Right renal pelvis (tissue), 4 donors: Measurements from ENCODE around the gene RIT1. TPM values are rescaled to one million over a fixed set of nuclear protein-coding genes. Genes with fewer than 3 reads are reported as not detected.

Experiments used
- DNase-seq, 4 donors: peaks; one replicate each; pipeline ENCODE4 v3.0.0-alpha.2; 2013; ENCODE audit warnings: low read depth in 4 of 4, low spot score in 3 of 4, missing footprints in 1 of 4
- polyA plus RNA-seq, 4 donors: library from polyadenylated mRNA; unstranded; fragments of 120-200 nt; gene quantifications; one replicate each; pipeline ENCODE4 v1.2.1, GENCODE V29; 2013; ENCODE audit not compliant: insufficient read length in 4 of 4

The RIT1 gene, protein sequence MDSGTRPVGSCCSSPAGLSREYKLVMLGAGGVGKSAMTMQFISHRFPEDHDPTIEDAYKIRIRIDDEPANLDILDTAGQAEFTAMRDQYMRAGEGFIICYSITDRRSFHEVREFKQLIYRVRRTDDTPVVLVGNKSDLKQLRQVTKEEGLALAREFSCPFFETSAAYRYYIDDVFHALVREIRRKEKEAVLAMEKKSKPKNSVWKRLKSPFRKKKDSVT
- 10 to 100 TPM; 45.4 to 52.7 (median 49.2) TPM for polyA plus RNA-seq

DNA sequence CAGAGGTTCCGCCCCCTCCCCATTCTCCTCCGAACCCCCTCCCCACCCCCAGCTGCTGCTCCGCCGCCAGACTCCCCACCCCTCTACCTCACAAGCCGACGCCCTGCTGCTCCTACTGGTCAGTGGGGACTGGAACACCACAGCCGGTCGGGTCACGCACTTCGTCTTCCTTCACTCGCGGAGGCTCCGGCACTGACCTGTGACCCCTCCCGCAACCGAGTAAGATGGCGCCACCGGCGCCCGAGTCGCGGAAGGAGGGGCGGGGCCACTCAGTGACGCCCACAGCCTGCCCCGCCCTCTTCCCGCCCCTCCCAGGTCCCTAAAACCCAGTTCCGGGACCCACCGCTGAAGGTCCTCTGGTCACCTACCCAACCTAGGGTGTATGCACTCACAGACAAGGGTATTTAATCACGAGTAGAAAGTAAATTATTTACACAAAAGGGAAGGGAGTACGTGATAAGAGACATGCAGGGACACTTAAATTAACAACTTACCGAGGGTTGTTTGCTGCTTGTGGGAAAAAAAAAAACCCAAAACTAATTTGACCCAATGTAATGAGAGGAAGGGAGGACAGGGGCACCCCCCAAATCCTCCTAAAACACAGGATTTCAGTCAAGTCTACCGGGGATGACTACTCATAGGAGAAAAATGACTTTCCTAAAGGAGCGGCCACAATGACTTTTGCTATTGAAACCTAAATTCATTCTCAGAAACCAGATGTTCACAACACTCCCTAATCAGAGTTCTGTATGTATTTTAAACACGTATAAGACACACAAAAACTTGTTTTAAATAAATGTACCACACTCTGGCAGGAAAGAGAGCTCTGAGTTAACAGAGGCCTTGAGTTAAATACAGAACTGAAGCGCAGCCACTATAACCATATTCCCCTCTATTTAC, at the start of gene RIT1:
TSS of gene RIT1 (minus strand) at position 194 of the 900 bp plus-strand sequence. CDS start 588 bp downstream, outside the sequence.
- peak; percentile 66 to 82 (median 73) for DNase-seq

DNA sequence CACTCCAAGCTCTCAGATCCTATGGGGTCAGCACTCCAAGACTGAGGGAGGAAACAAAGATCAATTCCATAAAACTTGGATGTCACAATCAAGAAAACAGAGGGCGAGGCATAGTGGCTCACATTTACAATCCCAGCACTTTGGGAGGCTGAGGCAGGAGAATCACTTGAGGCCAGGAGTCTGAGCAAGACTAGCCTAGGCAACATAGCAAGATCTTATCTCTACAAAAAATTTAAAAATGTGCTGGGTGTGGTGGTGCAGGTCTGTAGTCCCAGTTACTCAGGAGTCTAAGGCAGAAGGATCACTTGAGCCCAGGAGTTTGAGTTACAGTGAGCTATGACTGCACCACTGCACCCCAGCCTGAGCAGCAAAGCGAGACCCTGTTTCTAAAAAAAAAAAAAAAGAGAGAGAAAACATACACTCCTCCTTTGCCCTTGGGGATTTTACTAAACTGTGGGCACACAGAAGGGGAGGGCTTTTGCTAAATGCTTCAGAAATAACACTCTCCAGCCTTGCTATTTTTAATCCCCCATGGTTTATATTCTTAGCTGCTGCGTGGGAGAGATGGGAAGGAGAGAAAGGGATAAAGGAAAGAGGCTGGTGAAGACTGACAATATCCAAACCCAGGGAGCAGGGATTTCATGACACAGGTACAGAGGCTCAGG, 49.1 kb upstream of the RIT1 start:
- no peak for DNase-seq

DNA sequence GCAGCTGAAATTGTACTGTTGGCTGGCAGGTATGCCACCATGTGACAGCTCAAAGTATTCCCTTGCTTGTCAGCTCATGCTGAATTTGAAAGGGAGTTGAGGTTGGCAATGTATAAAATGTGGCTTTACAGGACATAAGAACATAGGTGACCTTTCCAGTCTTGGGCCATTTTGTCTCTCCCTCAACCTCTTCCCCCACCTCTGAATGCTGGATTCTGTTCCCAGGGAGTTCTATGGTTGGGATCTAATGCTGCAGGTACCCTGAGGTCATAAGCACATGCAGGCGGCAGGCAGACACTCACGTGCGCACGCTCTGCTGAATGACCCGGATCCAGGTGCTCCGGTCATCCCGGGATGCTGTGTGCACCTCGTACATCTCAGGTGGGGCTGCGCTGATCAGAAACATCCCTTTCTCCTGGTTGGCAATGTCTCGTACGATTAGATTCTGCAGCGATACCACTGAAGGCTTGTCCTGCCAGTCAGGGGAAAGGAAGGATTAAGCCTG, 46.3 kb upstream of the RIT1 start:
- no peak for DNase-seq

DNA sequence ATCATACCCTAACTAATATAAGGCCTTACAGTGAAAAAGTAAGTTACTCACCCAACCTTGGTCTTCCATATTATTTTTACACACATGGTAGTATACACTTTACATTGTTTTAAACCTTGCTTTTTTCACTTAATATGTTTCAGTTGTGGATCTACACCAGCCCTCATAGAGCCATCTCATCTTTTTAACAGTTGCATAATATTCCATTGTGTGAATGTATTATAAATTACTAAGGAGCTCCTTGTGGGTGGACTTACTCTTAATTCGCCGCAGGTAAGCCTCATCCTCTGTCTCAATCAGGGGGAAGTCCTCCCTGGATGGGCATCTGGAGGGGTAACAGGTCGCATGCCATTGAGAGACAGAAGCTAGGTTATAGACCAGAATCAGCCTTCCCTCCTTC, 43.5 kb upstream of the RIT1 start:
- no peak for DNase-seq

DNA sequence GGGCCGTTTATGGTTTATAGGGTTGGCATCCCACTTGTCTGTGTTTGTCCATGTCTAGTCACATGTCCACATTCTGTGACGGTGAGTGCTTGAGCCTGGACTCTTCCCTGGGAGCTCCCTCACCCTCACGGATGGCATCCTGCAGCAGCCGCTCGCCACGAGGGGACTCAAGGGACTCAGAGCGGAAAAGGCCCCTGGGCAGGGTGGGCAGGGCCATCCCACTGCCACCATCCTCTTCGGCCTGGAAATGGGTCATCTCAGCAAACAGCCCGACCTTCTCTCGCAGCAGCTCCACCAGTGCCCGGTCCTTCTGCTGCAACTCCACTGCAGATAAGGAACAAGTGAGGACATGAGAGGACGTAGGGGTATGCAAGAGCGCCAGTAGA, 41.3 kb upstream of the RIT1 start:
- DNase-seq: no peak

DNA sequence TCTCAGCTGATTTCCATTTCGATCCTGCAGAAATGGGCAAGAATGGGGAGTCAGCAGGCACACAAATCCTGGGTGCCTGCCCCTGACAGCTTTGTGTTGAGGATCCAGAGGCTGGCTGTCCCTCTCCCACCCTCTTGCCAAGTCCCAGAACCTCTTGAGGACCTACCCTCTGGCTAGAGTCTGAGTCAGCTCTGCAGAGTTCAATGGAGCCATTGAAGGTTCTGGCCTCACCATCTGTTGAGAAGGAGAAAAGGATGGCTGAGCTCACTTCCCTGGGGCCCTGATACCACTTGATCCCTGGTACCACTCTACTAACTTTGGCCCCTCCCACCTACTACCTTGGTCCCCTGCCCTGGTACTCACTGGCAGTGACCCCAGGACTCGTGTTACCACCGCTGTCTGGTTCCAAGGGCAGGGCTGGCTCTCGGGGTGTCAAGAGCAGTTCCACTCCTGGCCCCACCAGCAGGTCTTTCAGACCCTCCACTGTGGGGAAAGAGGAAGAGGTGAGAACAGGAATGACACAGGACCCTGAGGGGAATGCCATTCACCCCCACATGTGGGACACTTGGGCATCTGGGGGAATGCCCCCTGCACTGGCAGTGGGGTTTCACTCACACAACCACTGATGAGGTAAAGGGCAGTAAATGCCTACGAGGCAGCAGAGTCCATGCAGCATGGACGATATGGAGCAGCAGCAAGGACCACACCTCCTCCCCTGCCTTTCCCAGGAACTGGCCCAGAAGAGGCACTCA, 40.8 kb upstream of the RIT1 start:
- DNase-seq: no peak

DNA sequence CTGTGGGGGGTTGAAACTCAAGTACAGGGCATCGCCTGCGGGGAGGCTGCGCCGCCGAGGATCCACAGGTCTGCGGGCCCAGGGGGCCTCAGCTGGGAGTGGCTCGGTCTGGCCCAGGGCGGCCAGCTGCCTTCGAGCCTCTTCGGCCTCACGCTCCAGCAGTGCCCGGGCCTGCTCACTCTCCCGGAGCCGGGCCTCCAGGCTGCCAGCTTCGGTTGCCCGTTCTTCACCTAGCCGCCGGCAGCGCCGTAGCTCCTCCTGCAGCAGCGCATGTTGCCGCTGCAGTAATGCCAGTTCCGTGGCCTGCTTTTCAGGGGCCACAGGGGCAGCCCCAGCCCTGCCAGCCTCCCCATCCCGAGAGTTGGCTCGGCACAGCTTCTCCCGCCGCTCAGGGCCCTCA, 39.7 kb upstream of the RIT1 start:
- no peak for DNase-seq

DNA sequence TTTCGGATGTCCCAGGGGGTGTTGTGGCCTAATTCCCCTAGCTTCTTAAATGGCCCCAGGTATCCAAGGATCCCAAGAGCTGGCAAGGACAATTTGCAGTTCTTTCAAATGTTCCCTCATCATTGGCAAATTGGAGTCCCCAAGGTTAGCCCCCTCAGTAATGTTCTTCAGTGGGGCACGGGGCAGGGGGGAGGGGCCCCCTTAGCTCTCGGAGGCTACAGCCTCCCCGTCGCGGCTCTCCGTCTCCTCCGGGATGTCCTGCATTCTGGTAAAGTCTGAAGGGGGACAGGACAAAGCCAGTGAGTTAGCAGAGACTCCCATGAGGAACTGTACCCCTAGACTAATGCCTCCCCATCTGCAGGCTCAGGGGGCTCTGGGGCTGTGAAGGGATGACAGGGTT, 36.6 kb upstream of the RIT1 start:
- DNase-seq: no peak

DNA sequence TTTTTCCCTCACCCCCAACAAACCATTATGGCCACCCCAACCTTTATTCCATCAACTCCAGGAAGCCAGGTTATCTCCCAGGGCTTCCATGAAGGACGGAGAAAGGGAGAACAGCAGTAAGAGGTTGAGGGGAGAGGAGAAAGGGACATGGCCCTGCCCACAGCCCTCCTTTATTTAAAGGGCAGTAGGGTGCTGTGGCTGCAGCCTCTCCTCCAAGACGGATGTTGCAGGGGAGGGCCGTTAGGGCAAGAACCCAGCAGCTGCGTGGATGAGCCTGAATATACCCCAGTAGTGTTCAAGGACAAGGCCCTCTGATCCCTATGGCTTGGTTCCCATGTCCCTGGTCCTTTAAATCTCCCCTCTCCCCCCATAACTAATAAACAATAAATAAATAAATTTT, 36.1 kb upstream of the RIT1 start:
- no peak for DNase-seq

DNA sequence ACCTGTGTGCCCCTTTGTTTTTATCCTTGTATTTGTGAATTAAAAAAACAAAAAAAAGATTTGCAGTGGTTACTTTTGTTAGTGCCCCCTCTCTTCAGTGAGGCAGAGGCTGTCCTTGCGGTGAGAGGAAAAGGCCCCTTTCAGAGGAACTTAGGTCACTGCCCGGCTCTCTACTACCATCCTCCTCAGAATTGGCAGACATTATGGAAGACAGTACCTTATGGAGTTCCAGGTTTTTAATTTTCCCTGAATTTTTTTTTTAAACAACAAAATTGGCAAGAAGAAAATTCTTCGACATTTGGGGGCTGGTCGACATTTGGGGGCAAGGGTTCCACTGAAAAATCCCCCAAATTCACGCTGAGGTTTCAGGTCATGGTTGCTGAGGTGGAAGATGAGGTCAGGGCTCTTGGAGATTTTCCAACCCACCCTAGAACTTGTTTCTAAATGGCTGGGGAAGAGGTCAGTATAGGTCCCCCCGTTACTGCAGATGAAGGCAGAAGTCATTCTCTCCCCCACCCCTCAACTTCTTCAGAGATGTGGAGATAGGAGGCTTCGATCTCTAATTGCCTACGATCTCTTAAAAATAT, 35.6 kb upstream of the RIT1 start:
- no peak for DNase-seq

DNA sequence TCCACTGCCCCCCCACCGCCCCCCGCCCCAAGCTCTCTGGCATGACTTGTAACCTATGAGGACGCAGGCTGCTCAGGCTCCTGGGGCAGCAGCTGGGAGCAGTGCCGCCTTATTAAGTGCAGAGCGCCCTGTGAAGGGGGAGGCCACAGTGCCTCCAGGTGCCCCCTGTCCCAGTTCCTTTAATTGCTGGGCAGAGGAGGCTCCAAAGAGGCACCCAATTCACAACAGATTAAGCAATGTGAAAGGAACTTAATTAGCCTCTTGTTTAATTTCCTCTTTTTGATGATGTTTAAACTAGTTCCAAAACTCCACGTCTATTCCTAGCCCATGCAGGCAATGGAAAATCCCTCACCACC, 33.3 kb upstream of the RIT1 start:
- DNase-seq: no peak

DNA sequence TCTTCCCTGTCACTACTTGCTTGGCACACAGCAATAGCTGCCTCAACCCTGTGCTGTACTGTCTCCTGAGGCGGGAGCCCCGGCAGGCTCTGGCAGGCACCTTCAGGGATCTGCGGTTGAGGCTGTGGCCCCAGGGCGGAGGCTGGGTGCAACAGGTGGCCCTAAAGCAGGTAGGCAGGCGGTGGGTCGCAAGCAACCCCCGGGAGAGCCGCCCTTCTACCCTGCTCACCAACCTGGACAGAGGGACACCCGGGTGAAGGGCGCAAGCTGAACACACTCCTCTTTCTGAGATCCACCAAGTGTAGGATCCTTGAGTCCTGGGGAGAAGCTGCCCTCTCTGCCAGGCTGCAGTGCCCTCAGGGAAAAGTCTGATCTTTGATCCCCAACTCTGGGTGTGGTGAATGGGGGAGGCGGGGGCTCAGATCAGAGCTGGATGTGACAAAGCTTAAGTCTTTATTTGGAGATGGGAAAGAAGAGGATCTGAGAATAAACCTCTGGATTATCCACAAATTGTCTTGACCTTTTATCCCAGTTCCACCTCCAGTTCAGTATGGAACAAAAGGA, 31.5 kb upstream of the RIT1 start:
- no peak for DNase-seq

DNA sequence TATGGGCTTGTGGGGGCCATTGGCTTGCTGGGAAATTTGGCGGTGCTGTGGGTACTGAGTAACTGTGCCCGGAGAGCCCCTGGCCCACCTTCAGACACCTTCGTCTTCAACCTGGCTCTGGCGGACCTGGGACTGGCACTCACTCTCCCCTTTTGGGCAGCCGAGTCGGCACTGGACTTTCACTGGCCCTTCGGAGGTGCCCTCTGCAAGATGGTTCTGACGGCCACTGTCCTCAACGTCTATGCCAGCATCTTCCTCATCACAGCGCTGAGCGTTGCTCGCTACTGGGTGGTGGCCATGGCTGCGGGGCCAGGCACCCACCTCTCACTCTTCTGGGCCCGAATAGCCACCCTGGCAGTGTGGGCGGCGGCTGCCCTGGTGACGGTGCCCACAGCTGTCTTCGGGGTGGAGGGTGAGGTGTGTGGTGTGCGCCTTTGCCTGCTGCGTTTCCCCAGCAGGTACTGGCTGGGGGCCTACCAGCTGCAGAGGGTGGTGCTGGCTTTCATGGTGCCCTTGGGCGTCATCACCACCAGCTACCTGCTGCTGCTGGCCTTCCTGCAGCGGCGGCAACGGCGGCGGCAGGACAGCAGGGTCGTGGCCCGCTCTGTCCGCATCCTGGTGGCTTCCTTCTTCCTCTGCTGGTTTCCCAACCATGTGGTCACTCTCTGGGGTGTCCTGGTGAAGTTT, 30.8 kb upstream of the RIT1 start:
- DNase-seq: no peak

DNA sequence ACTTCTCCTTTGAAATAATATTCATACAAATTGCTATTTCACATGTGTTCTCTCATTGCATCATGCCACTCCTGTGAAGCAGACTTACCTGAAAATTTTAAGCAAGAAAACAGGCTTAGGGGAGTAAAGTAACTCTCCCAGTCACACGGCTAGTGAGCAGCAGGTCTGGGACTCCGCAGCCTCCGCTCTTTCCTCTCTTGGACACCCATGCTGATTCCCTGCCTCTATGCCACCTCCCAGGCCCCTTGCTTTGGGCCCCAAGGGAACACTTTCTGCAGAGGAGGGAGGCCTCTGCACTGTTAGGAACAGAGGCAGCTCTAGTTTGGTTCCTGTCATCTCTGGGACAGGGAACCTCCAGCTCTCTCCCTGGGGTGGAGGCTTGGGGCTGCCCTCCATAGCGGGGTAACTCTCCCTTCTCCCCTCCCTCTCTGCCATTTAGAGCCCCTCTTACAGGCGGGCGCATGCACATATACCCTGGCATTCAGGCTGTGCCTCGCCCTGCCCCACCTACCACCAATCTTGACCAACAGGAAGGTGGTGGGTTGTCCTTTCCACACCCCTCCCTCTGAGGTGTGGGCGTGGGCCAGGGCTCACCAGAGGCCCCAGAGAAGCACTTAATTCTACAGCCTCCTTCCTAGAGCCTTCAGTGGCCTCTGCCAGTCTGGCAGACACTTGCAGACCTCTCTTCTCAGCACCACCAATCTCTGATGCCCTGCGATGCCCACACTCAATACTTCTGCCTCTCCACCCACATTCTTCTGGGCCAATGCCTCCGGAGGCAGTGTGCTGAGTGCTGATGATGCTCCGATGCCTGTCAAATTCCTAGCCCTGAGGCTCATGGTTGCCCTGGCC, 30.1 kb upstream of the RIT1 start, which contains the start of gene RXFP4:
TSS of gene RXFP4 (plus strand) at position 646 of the 852 bp plus-strand sequence. CDS start at position 718, 72 bp downstream.
- DNase-seq: no peak

DNA sequence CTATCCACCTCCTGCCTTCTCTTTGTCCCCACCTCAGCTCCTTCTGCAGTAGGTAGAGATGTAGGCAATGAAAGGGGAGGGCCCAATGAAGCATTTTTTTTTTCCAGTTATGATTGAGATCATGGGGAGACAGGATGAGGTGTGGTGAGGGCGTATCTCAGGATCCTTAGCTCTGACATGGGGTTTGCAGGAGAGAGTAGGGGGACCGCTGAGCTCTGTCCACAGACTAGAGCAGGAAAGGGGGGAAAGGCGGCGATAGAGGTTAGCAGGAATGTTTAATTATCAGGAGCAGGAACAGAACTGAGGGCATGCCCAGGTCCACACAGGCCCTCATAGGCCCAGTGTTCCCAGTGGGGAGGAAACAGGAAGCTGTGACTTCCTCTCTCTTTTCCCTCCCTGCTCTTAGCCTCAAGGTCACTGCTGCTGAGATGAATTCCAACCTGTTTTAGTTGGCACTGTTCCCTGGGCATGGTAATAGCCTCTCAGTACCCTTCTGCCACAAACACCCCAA, 29.4 kb upstream of the RIT1 start:
- DNase-seq: no peak

DNA sequence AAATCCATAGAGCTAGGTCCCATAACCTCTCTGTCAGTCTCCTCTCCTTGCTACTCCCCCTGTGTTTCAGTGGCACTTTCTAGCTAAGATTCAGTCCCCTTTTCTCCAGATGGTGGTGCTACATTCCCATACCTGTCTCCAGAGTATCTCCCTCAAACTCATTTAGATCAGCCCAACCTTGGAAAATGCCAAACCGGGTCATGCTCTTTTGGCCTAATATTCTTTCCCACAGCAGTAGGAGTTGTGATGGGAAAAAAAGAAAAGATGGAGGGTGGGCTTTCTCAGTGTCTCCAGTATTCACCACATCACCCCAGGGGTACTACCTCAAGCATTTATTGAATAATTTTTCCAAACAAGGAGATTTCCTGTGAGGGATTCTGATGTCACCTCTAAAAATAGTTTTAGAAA, 27.1 kb upstream of the RIT1 start:
- peak in 3 of 4 donors; percentile 46 to 65 (median 61) for DNase-seq

DNA sequence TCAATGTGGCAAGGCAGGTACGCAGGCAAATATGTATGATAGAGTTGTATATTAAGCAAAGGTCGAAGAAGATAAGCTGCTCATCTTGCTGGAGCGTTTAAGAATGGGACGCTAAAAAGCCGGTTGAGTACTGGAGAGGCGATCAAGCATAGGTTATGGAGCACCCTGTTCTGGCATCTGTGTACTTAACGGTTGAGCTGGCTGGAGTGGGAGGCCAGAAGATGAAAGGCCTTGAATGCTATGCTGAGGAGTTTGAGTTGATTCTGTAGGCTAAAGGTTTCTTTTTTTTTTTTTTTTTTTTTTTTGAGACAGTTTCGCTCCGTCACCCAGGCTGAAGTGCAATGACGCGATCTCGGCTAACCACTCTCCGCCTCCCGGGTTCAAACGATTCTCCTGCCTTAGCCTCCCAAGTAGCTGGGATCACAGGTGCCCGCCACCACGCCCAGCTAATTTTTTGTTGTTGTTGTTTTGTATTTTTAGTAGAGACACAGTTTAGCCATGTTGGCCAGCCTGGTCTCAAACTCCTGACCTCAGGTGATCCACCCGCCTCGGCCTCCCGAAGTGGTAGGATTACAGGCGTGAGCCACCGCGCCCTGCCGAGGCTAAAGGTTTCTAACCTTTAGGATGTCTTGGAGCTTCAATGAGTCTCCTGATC, 23.9 kb upstream of the RIT1 start:
- no peak for DNase-seq
